ENCODE data around the gene MAPK4. TPM values are rescaled to one million over a fixed set of nuclear protein-coding genes. Genes with fewer than 3 reads are reported as not detected.

Gene MAPK4
- total and polyA plus RNA-seq, 2 donors from 2014 or later: 9.0 to 9.2 TPM

GRCh38 chr18:50679656-50680055 is 119.8 kb downstream of the MAPK4 start:
- peak in 1 of 5 donors; percentile 10 for DNase-seq
- TF ChIP-seq CTCF (IDR thresholded peaks at IDR 0.05; ENCODE audit: borderline replicate concordance, extremely low read depth, insufficient read depth): no peak
- Histone ChIP-seq H3K27ac (ENCODE audit: low read depth in 2 of 2, low read length in 2 of 2) (no peak overlapping the region), H3K9me3 (ENCODE audit: control insufficient read depth in 2 of 3, insufficient read depth in 1 of 3, low read length in 3 of 3) (no peaks in the 10 kb centered on the region), H3K36me3 (ENCODE audit: control insufficient read depth in 2 of 3, insufficient read depth in 3 of 3, low read length in 3 of 3) (no peaks in the 10 kb centered on the region), H3K4me1 (ENCODE audit: control insufficient read depth in 2 of 3, insufficient read depth in 2 of 3, low read depth in 1 of 3, low read length in 3 of 3) (no peaks in the 10 kb centered on the region), H3K4me3 (ENCODE audit: low read length in 3 of 3) (no peak overlapping the region), H3K9ac (ENCODE audit: low read length in 3 of 3) (no peak overlapping the region), H3K27me3 (ENCODE audit: control insufficient read depth, insufficient read depth, low read length) (no peaks in the 10 kb centered on the region)
- intact Hi-C loops (cut with DNase I): no loop called here
- FAIRE-seq: no peak

- DNase-seq: no peak
- Histone ChIP-seq H3K36me3 (ENCODE audit: control insufficient read depth in 2 of 3, insufficient read depth in 3 of 3, low read length in 3 of 3) (no peaks in the 10 kb centered on the region), H3K4me3 (ENCODE audit: low read length in 3 of 3) (no peak overlapping the region), H3K27ac (ENCODE audit: low read depth in 2 of 2, low read length in 2 of 2) (no peak overlapping the region), H3K4me1 (ENCODE audit: control insufficient read depth in 2 of 3, insufficient read depth in 2 of 3, low read depth in 1 of 3, low read length in 3 of 3) (no peaks in the 10 kb centered on the region), H3K9me3 (ENCODE audit: control insufficient read depth in 2 of 3, insufficient read depth in 1 of 3, low read length in 3 of 3) (no peaks in the 10 kb centered on the region), H3K9ac (ENCODE audit: low read length in 3 of 3) (no peak overlapping the region), H3K27me3 (ENCODE audit: control insufficient read depth, insufficient read depth, low read length) (no peaks in the 10 kb centered on the region)
- no peak for FAIRE-seq
- intact Hi-C loops (cut with DNase I): no loop called here
- no peak for TF ChIP-seq CTCF (IDR thresholded peaks at IDR 0.05; ENCODE audit: borderline replicate concordance, extremely low read depth, insufficient read depth)
Observed at GRCh38 chr18:50680966-50681365, 121.1 kb downstream of the MAPK4 start.

- Histone ChIP-seq H3K27ac (ENCODE audit: low read depth in 2 of 2, low read length in 2 of 2) (no peak overlapping the region), H3K27me3 (ENCODE audit: control insufficient read depth, insufficient read depth, low read length) (no peaks in the 10 kb centered on the region), H3K4me3 (ENCODE audit: low read length in 3 of 3) (no peak overlapping the region), H3K9me3 (ENCODE audit: control insufficient read depth in 2 of 3, insufficient read depth in 1 of 3, low read length in 3 of 3) (no peaks in the 10 kb centered on the region), H3K36me3 (ENCODE audit: control insufficient read depth in 2 of 3, insufficient read depth in 3 of 3, low read length in 3 of 3) (no peaks in the 10 kb centered on the region), H3K9ac (ENCODE audit: low read length in 3 of 3) (no peak overlapping the region), H3K4me1 (ENCODE audit: control insufficient read depth in 2 of 3, insufficient read depth in 2 of 3, low read depth in 1 of 3, low read length in 3 of 3) (no peaks in the 10 kb centered on the region)
- DNase-seq (no peak), FAIRE-seq (no peak)
- intact Hi-C loops (cut with DNase I): no loop called here
- no peak for TF ChIP-seq CTCF (IDR thresholded peaks at IDR 0.05; ENCODE audit: borderline replicate concordance, extremely low read depth, insufficient read depth)
Observed at GRCh38 chr18:50682852-50683251, 123.0 kb downstream of the MAPK4 start.

- Histone ChIP-seq H3K27me3 (ENCODE audit: control insufficient read depth, insufficient read depth, low read length) (no peaks in the 10 kb centered on the region), H3K9ac (ENCODE audit: low read length in 3 of 3) (no peak overlapping the region), H3K9me3 (ENCODE audit: control insufficient read depth in 2 of 3, insufficient read depth in 1 of 3, low read length in 3 of 3) (no peaks in the 10 kb centered on the region), H3K36me3 (ENCODE audit: control insufficient read depth in 2 of 3, insufficient read depth in 3 of 3, low read length in 3 of 3) (no peaks in the 10 kb centered on the region), H3K27ac (ENCODE audit: low read depth in 2 of 2, low read length in 2 of 2) (no peak overlapping the region), H3K4me3 (ENCODE audit: low read length in 3 of 3) (no peak overlapping the region), H3K4me1 (ENCODE audit: control insufficient read depth in 2 of 3, insufficient read depth in 2 of 3, low read depth in 1 of 3, low read length in 3 of 3) (no peaks in the 10 kb centered on the region)
- FAIRE-seq (no peak), DNase-seq (no peak)
- intact Hi-C loops (cut with DNase I): no loop called here
- no peak for TF ChIP-seq CTCF (IDR thresholded peaks at IDR 0.05; ENCODE audit: borderline replicate concordance, extremely low read depth, insufficient read depth)
Observed at GRCh38 chr18:50686409-50686808, 126.5 kb downstream of the MAPK4 start.
